A549 treated with DMSO at 1 μM for 4 hours (cell line): ENCODE data around the gene ALOX5. TPM values are rescaled to one million over a fixed set of nuclear protein-coding genes. Genes with fewer than 3 reads are reported as not detected.

Experiments
- total RNA-seq: library from RNA; stranded (reverse); fragments of 200-300 nt; extraction: Qiagen RNA extraction; gene quantifications from 5 replicates; pipeline ENCODE4 v1.2.3, GENCODE V29; 2022; ENCODE audit warnings: low read depth

Gene ALOX5
- total RNA-seq = 0.13 to 0.66 TPM (median 0.28 TPM) in 5 replicates

DNA sequence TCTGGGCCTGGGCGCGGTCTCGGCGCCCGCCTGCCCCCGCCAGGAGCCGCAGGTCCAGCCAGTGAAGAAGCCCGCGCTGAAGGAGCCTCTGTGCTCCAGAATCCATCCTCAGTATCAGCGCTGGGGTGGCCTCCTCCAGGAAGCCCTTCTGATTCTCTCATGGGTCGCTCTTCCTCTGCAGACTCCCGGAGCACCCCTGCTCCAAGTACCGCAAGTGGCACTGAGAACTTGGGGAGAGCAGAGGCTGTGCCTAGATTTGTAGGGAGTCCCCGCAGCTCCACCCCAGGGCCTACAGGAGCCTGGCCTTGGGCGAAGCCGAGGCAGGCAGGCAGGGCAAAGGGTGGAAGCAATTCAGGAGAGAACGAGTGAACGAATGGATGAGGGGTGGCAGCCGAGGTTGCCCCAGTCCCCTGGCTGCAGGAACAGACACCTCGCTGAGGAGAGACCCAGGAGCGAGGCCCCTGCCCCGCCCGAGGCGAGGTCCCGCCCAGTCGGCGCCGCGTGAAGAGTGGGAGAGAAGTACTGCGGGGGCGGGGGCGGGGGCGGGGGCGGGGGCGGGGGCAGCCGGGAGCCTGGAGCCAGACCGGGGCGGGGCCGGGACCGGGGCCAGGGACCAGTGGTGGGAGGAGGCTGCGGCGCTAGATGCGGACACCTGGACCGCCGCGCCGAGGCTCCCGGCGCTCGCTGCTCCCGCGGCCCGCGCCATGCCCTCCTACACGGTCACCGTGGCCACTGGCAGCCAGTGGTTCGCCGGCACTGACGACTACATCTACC is at the start of gene ALOX5:
Gene ALOX5 (plus strand): TSS at position 641 of the 774 bp plus-strand sequence. CDS start 64 bp downstream, at position 705.

Other genes with a start within 250 kb of the ALOX5 start
- not detected in 5 replicates for gene OR13A1, start 58.6 kb upstream of the ALOX5 start, total RNA-seq